HG03439 (cell line): ENCODE data around the gene CDKN1A.
A peak's percentile ranks its signal among the peaks of the same experiment; 100 is the strongest.

Experiments
- ATAC-seq: cut with Tn5 transposase; IDR thresholded peaks from one replicate; pipeline ENCODE4 v1.9.1; 2021; ENCODE audit warnings: mild to moderate bottlenecking, moderate library complexity; ENCODE audit not compliant: unreplicated experiment

The CDKN1A gene

DNA sequence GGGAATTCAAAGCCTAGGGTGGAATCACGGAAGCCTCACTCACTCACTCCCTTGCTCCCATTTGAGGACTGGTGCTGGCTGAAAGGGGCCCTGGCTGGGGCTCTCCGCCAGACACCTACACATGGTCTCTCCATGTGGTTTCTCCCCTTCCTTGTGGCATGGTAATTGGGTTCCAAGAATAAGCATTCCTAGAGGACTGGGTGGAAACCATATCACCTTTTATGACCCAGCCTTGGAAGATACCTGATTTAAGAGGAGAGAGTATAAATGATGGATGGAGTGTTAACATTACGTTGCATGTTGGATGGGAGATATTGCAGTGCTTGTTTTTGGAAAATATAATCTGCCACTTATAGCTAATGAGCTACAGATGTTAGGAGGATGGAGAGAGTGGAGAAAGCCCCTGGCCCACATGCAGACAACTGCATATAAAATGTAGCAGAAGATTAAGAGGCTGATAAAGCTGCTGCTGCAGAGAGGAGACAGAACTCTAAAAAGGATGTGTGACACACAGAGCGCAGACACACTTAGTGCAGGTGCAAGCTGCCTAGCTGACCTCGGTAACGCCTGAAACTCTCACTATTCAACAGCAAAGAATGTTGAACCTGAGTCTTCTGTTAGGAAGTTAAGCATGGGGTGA is 23.3 kb upstream of the CDKN1A start:
- no peak for ATAC-seq

DNA sequence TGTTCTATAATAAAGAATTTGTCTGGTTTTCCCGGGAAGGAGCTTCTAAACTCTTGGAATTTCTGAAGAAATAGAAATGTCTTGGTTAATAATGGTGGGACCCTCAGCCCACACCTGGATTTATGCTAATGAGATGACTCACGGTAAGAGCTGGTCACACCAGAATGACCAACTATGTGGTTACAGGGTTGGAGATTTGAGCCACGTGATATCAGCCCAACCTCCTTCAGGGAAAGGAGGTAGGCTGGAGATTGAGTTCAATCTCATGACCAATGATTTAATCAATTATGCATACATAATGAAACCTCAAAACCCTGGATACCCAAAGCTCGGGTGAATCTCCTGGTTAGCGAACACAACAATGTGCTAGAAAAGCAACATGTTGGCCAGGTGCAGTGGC is 22.1 kb upstream of the CDKN1A start:
- no peak for ATAC-seq

DNA sequence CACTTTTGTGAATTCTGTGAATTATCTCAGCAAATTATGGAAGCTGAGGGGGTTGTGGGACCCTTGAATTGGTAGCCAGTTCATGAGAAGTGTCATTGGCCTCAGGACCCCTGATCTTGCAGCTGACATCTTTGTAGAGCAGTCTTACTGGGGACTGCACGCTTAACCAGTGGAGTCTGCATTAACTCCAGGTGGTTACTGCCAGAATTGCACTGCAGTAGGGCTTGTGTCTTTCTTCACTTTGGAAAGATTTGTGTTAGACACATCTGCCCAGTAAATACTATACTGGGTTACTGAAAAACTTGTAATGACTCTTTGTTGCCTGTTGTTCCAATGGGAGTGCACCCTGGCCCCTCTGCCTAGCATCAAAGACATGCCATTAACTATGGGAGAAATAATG is 21.2 kb upstream of the CDKN1A start:
- ATAC-seq, result no peak

DNA sequence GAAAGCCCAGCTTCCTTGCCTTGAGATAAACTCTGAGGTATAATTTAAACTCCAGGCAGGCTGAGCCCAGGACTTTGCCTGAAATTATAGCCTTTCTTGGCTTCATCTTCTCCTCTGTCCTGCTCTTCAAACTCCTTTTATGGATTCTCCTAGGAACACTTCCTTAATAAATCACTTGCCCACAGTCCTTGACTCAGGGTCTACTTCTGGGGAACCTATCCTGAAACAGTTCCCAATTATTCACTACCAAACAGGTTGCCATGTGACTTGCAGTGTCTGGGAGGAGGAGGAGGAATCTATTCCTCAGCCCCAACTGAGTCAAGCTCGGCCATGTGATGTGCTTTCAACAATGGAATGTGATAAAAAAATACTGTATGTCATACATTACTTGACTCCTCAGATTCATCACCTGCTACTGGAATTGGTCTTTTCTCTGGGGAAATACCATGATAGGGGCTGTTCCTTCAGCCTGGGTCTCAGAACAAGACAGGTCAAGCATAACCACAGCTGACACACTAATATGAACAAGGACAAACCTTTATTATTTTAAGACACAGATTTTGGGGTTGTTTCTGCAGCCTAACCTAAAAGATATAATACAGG is 20.5 kb upstream of the CDKN1A start:
- ATAC-seq, result no peak

DNA sequence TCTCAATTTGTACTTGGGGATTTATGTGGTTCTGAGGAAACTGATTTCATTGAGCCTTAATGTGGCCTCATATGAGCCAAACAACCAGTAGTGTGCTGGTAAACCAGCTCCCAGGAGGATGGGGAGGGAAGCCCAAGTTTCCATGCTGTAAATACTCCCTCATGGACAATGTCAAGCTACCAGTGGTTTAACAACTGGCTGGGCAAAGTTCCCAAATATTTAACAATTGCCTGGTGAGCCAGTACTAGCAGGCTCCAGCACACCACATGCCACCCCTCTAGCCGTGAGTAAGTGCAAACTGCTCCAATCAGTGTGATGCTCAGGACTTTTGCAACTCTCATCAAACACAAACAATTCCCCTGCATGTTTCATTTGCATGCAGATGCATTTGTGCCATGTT is 19.2 kb upstream of the CDKN1A start:
- no peak for ATAC-seq

DNA sequence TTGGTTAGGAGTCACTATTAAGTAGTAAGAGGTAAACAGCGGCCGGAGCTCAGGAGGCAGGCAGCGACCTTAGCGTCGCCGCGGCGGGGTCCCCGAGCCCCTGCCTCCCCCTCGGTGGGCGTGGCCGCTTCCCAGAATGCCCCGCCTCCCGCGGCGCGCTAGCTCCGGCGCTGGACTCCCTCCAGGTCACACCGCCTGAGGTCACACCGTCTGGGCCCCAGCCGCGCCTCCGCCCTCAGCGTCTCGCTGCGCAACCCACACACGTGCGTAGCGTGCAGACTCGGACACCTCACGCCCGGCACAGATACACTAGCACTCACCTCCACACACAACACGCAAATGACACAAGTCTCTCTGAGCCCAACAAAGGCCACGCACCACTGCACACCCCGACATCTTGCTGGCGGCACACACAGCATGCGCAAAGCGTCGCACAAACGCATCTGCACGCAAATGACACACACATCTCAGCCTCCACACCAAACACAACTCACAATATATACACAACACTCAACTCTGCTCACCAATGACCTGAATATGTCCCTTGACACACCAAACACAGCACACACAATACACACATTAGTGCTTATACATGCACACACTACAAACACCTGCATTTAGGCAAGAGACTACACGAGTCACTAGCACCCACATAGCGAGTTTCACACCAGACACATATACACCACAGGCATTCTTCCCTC is 17.6 kb upstream of the CDKN1A start:
- no peak for ATAC-seq

DNA sequence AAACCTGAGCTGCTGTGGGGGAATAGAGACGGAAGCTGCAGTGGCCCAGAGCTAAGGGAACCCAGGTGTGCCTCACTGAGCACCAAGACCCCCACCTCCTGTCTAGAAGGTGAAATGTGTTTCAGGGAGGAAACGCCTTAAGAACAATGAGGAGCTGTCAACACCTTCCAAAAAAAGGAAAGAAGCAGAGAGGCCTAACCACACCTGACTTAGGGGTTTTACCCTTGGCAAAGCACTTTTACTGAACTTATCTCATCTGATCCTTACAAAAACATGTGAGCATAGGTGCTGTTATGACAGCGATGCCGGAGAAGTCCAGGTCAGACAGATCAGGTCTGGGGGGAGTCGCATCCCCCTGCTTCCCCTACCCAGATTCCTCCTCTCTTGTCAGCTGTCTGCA is 16.1 kb upstream of the CDKN1A start:
- no peak for ATAC-seq

DNA sequence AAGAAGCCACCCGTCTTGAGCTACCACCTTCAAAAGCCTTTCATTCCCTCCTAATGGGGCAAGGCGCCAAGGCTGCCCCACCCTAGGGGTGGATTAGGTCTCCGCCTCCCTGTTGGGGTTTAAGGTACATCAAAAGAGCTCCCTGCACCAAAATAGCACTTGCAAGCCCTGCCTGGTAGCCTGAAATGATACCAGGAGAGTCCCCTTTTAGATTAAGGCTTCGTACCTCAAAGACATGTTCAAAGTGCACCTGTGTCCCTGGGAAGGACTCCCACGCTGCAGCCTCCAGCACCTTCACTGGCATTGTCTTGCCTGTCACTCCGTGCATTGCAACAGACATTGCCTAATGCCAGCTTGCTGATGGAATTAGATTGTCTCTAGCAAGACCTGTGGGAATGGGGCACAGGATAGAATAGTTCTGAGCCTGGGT is 15.7 kb upstream of the CDKN1A start:
- no peak for ATAC-seq

DNA sequence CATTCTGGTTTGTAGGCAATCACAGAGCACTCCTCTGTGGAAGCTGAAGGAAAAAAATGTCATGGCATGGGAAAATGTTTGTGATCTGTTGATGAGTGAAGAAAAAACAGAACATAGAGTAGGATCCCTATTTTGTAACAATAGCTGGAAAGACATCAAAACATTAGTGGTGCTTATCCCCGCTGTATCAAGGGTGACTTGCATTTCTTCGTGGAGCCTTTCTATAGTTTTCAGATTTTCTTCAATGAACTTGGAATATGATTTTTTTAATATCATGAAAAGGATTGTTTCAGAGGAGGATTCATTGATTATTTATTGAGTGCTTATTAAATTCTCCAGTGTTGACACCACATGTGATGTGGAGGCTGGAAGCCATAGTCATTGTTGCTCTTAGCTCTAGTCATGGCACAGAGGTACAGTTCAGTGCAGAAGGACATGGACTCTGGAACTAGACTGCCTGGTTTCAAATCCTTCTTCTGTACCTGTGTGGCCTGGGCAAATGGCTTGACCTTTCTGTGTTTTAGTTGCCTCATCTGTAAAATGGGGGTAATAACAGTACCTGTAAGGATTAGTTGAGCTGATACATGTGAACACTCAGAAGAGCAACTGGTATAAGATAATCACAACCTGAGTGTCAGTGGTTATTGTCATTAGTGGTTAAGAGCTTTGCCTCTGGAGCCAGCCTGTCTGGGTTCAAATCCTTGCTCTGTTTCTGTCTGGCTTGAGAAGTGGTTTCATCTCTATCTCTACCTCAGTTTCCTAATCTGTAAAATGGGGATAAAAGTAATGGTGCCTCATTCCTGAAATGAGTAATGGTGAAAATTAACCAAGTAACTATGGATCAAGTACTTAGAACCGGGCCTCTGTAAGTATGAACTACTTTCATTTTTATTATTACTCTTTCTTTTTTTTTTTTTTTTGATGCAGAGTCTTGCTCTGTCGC is 14.7 kb upstream of the CDKN1A start:
- ATAC-seq, result no peak

DNA sequence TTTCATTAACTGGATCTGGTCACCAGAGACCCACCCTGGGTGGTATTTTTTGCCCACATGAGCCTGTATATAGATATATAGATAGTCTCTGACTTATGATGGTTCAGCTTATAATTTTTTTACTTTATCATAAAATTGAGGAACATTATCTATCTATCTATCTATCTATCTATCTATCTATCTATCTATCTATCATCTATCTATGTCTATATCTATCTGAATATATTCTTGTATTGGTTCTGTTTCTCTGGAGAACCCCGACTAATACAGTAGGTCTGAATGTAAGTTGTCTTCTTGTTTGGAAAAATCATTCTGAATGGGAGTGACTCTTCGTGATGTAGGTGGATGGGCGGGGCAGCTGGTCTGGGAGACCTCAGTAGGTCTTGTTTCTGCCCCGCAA is 13.3 kb upstream of the CDKN1A start:
- no peak for ATAC-seq

DNA sequence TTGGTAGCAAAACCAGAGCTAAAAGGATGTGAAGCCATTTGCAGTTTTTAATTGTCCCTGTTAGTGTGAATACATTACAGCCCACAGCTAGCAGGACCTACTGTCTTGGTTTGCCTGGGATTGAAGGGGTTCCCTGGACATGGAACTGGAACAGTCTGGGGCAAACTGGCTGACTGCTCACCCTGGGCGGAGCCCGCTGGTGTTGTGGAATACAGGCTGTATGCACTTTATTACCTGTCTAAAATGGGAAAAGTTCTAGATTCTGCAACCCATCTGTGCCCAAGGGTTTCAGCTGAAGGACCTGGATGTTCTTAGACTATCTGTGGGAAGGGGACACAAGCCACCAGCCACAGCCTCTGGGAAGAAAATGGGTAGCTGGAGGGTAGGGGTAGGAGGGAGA is 12.2 kb upstream of the CDKN1A start:
- ATAC-seq, result no peak

DNA sequence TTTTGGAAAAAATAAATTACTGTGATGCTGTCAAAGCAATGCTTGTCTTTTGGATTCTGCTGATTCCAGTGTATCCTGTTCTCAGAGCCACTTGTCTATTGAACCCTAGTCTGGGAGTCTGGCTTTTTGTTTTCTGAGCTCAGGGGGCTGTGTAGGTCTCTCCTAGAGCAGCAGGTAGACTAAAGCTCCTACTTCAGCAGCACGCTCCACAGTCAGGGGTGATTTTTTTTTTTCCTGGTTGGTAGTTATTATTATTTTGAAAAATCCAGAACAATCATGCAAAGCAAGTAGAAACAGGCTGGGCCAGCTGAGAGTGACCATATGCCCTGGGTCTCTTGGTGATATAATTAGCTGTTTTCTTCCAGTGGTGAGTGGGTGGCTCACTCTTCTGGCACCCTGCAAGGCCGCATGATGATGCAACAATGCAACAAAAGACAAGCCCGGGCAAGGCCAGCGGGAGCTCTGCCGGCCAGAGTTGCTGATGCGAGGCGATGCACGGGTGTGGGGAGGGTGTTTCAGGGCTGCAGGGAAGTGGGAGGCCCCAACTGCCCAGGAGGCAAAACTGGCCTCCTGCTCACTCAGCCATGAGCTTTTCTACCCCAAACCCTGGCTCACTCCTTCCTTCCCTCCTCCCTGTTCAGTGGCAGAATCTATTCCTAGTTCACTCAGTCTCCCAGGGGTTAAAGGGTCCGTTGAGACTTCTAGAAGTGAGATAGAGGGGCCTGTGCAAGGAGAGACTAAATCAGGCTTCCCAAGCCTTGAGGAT is 11.5 kb upstream of the CDKN1A start:
- peak; percentile 77 for ATAC-seq

DNA sequence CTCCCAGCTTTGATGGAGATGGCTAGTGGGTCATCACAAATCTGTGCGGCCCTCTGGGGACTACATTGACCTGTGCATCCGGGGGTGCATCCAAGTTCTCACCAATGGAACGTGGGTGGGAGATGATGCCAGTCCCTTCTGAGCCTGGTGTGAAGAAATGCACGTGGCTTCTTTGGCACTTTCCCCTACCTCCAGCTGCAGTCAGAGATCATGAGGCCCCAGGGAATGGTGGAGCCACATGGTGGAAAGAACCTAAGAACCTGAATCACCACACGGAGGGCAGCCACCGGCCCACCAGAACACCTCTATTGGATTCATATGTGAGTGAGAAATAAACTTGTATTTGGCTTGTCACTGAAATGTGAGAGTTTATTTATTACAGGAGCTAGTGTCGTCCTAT is 9.9 kb upstream of the CDKN1A start:
- ATAC-seq, result no peak

DNA sequence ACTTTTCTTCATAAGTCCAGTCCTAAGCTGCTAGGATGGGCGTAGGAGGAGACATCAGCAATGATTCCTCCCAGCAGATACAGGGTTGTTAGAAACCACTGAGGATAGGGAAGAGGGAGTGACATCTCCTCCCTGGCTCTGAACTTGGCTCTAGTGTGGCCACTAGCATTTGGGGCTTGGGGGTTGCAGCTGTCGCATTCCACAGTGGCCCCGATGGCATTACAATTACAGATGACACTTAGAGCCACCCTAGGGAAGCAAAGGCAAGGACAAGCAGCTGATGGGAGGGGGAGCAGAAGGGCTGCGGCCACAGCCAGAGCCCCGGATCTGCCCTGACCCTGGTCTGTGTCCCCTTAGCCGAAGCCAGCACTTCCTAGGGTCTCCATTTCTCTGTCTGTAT is 9.5 kb upstream of the CDKN1A start:
- no peak for ATAC-seq

DNA sequence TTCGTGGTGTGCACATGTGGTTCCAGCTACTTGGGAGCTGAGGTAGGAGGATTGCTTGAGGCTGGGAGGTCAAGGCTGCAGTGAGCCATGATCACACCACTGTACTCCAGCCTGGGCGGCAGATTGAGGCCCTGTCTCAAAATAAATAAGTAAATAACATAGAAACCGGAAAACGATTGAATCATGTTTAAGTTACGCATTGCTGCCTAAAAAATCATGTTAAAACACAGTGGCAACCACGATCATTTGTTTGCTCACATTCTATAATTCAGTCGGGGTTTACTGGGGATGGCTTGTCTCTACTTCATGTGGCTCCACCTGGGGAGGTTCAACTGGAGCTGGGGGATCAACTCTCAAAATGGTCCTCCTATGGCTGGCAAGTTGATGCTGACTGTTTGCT is 8.2 kb upstream of the CDKN1A start:
- no peak for ATAC-seq

DNA sequence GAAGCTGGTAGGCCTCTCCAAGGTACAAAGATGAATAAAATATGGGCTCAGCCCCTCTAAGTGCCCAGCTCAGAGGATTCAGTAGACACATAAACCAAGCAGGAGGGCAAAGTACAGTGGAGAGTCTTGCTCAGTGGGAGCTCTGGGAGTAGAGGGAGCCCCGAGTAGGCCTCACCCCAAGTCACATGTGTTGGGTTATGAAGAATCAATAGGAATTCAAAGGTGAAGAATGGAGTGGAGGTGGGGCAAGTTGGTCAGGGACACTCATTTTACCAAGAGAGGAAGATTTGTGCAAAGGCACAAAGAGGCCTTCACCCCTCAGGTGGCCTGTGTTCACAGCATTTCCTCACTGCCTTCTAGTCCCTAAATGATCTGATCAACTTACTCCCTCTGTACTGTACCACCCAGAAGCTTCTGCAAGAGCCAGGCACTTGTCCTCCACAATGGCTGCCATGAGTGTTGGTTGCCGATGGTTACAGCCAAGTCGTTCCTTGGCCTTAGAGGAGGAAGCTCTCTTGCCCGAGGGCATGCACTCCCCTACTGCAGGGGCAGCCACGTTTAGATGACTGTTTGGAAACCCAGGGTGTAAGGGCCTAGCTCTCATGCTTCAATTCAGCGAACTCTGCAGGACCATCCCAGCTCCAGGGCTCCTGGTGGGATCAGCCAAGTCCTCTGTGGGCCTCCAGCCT is 6.7 kb upstream of the CDKN1A start:
- ATAC-seq, result no peak

DNA sequence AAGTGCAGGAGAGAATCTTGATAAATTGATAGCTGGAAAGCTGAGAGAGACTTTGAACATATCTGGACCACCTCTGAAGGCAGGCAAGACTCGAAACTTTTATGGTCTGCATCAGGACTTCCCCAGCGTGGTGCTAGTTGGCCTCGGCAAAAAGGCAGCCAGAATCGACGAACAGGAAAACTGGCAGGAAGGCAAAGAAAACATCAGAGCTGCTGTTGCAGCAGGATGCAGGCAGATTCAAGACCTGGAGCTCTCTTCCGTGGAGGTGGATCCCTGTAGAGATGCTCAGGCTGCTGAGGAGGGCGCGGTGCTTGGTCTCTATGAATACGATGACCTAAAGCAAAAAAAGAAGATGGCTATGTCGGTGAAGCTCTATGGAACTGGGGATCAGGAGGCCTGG is 4.6 kb upstream of the CDKN1A start:
- ATAC-seq, result no peak

DNA sequence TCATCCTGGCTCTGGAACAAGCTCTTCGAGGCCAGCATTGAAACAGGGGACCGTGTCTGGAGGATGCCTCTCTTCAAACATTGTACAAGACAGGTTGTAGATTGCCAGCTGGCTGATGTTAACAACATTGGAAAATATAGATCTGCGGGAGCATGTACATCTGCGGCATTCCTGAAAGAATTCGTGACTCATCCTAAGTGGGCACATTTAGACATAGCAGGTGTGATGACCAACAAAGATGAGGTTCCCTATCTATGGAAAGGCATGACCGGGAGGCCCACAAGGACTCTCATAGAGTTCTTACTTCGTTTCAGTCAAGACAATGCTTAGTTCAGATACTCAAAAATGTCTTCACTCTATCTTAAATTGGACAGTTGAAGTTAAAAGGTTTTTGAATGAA is 3.6 kb upstream of the CDKN1A start:
- ATAC-seq, result no peak

DNA sequence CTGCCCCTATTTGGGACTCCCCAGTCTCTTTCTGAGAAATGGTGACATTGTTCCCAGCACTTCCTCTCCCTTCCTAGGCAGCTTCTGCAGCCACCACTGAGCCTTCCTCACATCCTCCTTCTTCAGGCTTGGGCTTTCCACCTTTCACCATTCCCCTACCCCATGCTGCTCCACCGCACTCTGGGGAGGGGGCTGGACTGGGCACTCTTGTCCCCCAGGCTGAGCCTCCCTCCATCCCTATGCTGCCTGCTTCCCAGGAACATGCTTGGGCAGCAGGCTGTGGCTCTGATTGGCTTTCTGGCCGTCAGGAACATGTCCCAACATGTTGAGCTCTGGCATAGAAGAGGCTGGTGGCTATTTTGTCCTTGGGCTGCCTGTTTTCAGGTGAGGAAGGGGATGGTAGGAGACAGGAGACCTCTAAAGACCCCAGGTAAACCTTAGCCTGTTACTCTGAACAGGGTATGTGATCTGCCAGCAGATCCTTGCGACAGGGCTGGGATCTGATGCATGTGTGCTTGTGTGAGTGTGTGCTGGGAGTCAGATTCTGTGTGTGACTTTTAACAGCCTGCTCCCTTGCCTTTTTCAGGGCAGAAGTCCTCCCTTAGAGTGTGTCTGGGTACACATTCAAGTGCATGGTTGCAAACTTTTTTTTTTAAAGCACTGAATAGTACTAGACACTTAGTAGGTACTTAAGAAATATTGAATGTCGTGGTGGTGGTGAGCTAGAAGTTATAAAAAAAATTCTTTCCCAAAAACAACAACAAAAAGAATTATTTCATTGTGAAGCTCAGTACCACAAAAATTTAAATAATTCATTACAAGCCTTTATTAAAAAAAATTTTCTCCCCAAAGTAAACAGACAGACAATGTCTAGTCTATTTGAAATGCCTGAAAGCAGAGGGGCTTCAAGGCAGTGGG is 2.1 kb upstream of the CDKN1A start:
- no peak for ATAC-seq
